GM18909 (cell line): ENCODE results near the gene TRIM15.
"Not testable (repeated sequence)": the region's sequence is repeated elsewhere in the genome, so short reads cannot be mapped to it uniquely, and the experiment has no call there.

Experiments
- ATAC-seq: cut with Tn5 transposase; IDR thresholded peaks from one replicate; pipeline ENCODE4 v1.9.1; 2021; ENCODE audit warnings: mild to moderate bottlenecking; ENCODE audit not compliant: unreplicated experiment, poor library complexity

TRIM15 gene

GRCh38 chr6:30221395-30221794 lies 58.0 kb downstream of the TRIM15 start:
- ATAC-seq = not testable (repeated sequence)

GRCh38 chr6:30221956-30222355 lies 58.6 kb downstream of the TRIM15 start:
- not testable (repeated sequence) for ATAC-seq
